Ishikawa (cell line): ENCODE data around the gene RAN.

Source experiments
- CEBPB ChIP-seq: IDR thresholded peaks from 2 replicates; pipeline ENCODE4 v1.6.1; 2012
- EP300 ChIP-seq: IDR thresholded peaks from 2 replicates; pipeline ENCODE4 v1.6.1; 2012; ENCODE audit warnings: borderline replicate concordance
- NFIC ChIP-seq: IDR thresholded peaks from 2 replicates; pipeline ENCODE4 v1.6.1; 2012
- RAD21 ChIP-seq: IDR thresholded peaks from 2 replicates; pipeline ENCODE4 v1.6.1; 2012; ENCODE audit warnings: low read depth
- TAF1 ChIP-seq: IDR thresholded peaks from 2 replicates; pipeline ENCODE4 v1.6.1; 2012; ENCODE audit warnings: low read depth, mild to moderate bottlenecking
- TEAD4 ChIP-seq: IDR thresholded peaks from 2 replicates; pipeline ENCODE4 v1.6.1; 2012
- TF ChIP-seq, protein P1 (sequence below): IDR thresholded peaks from 2 replicates; pipeline ENCODE4 v1.6.1; 2012
- TF ChIP-seq, protein P2 (sequence below): IDR thresholded peaks from 2 replicates; pipeline ENCODE4 v1.6.1; 2012; ENCODE audit warnings: low read depth, mild to moderate bottlenecking
- TF ChIP-seq, protein P3 (sequence below): IDR thresholded peaks from 2 replicates; pipeline ENCODE4 v1.6.1; 2012

DNA sequence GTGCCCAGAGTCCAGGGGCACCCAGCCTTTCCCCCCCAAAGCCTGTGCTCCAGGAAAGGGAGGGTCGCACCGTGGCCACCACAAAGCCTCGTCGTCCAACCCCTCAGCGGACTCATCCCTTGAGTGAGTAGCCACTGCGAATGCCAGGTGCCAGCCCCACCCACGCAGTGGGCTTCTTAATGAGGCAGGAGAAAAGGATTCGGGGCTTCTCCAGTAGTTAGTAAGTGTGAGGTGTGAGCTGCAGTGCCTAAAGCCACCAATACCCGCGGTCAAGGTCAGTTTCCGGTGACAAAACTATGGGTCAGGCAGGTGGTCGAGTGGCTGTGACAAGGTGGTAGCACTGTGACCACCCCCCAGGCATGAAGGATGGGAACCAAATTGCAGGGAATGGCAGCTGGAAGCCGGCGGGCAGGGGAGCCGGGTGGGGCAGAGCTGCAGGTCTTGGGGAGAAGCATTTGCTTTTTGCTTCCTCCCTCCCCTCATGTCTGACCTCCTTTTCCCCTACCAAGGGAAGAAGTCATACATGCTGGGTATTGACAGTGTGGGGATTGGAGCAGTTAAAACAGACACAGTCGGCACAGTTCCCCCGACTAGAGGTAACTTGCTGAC lies 8.0 kb downstream of the RAN start:
- TF ChIP-seq, protein P1, sequence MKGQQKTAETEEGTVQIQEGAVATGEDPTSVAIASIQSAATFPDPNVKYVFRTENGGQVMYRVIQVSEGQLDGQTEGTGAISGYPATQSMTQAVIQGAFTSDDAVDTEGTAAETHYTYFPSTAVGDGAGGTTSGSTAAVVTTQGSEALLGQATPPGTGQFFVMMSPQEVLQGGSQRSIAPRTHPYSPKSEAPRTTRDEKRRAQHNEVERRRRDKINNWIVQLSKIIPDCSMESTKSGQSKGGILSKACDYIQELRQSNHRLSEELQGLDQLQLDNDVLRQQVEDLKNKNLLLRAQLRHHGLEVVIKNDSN: no peak
- TF ChIP-seq NFIC (no peak), TEAD4 (no peak), EP300 (no peak), CEBPB (no peak), RAD21 (no peak), TAF1 (no peak)
- TF ChIP-seq, protein P2, sequence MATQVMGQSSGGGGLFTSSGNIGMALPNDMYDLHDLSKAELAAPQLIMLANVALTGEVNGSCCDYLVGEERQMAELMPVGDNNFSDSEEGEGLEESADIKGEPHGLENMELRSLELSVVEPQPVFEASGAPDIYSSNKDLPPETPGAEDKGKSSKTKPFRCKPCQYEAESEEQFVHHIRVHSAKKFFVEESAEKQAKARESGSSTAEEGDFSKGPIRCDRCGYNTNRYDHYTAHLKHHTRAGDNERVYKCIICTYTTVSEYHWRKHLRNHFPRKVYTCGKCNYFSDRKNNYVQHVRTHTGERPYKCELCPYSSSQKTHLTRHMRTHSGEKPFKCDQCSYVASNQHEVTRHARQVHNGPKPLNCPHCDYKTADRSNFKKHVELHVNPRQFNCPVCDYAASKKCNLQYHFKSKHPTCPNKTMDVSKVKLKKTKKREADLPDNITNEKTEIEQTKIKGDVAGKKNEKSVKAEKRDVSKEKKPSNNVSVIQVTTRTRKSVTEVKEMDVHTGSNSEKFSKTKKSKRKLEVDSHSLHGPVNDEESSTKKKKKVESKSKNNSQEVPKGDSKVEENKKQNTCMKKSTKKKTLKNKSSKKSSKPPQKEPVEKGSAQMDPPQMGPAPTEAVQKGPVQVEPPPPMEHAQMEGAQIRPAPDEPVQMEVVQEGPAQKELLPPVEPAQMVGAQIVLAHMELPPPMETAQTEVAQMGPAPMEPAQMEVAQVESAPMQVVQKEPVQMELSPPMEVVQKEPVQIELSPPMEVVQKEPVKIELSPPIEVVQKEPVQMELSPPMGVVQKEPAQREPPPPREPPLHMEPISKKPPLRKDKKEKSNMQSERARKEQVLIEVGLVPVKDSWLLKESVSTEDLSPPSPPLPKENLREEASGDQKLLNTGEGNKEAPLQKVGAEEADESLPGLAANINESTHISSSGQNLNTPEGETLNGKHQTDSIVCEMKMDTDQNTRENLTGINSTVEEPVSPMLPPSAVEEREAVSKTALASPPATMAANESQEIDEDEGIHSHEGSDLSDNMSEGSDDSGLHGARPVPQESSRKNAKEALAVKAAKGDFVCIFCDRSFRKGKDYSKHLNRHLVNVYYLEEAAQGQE: no peak
- TF ChIP-seq, protein P3, sequence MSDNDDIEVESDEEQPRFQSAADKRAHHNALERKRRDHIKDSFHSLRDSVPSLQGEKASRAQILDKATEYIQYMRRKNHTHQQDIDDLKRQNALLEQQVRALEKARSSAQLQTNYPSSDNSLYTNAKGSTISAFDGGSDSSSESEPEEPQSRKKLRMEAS: no peak
